Measurements from ENCODE around the gene IL22RA1. TPM values are rescaled to one million over a fixed set of nuclear protein-coding genes. Genes with fewer than 3 reads are reported as not detected.

IL22RA1 gene
- total RNA-seq, 2 experiments from 2014 or later: 0.11 TPM; not detected in 1

GRCh38 chr1:24157918-24158481, 15.1 kb upstream of the IL22RA1 start:
- ATAC-seq (ENCODE audit: low read depth) (no peak), DNase-seq (no peak)
- H3K9me3 Mint-ChIP-seq: no peaks in the 10 kb centered on the region
- POLR2A ChIA-PET: interaction anchor here (0.6 kb wide), 1 partner anchor 324 kb away, joined by 3 read pairs; no protein-coding TSS in a partner anchor
- no peak overlapping the region for H3K4me3 Mint-ChIP-seq
- peaks cover 1% of the 10 kb centered on the region for H3K36me3 Mint-ChIP-seq
- no peaks in the 10 kb centered on the region for H3K27me3 Mint-ChIP-seq
- H3K4me1 Mint-ChIP-seq: peaks cover 5% of the 10 kb centered on the region
- H3K27ac Mint-ChIP-seq: no peak overlapping the region

GRCh38 chr1:24156542-24157260, 13.8 kb upstream of the IL22RA1 start:
- no peak overlapping the region for H3K27ac Mint-ChIP-seq
- H3K4me3 Mint-ChIP-seq: no peak overlapping the region
- H3K27me3 Mint-ChIP-seq: peaks cover 8% of the 10 kb centered on the region
- H3K9me3 Mint-ChIP-seq: no peaks in the 10 kb centered on the region
- no peaks in the 10 kb centered on the region for H3K4me1 Mint-ChIP-seq
- POLR2A ChIA-PET: no interaction called here
- no peaks in the 10 kb centered on the region for H3K36me3 Mint-ChIP-seq
- DNase-seq (no peak), ATAC-seq (ENCODE audit: low read depth) (no peak)

- Mint-ChIP-seq H3K36me3 (no peaks in the 10 kb centered on the region), H3K27me3 (peaks cover 20% of the 10 kb centered on the region), H3K9me3 (no peaks in the 10 kb centered on the region), H3K27ac (no peak overlapping the region), H3K4me3 (no peak overlapping the region), H3K4me1 (peaks cover 13% of the 10 kb centered on the region)
- DNase-seq (no peak), ATAC-seq (ENCODE audit: low read depth) (no peak)
- POLR2A ChIA-PET: interaction anchor here (0.6 kb wide), 2 partner anchors 214 to 419 kb away, joined by 5 to 10 read pairs; no protein-coding TSS in a partner anchor
Observed at GRCh38 chr1:24155011-24155782, 12.3 kb upstream of the IL22RA1 start.

GRCh38 chr1:24154215-24154614, 11.3 kb upstream of the IL22RA1 start:
- H3K36me3 Mint-ChIP-seq: no peaks in the 10 kb centered on the region
- no peak for ATAC-seq (ENCODE audit: low read depth)
- no peak overlapping the region for H3K27ac Mint-ChIP-seq
- H3K27me3 Mint-ChIP-seq: peaks cover 26% of the 10 kb centered on the region
- no peaks in the 10 kb centered on the region for H3K9me3 Mint-ChIP-seq
- POLR2A ChIA-PET: interaction anchor here (0.6 kb wide), 1 partner anchor 213 kb away, joined by 10 read pairs; no protein-coding TSS in a partner anchor
- DNase-seq: no peak
- H3K4me1 Mint-ChIP-seq: peaks cover 16% of the 10 kb centered on the region
- no peak overlapping the region for H3K4me3 Mint-ChIP-seq

GRCh38 chr1:24152631-24153494, 9.9 kb upstream of the IL22RA1 start:
- Mint-ChIP-seq H3K9me3 (no peaks in the 10 kb centered on the region), H3K36me3 (no peaks in the 10 kb centered on the region), H3K27ac (no peak overlapping the region), H3K4me3 (no peak overlapping the region), H3K4me1 (peaks cover 16% of the 10 kb centered on the region), H3K27me3 (peaks cover 32% of the 10 kb centered on the region)
- ATAC-seq (ENCODE audit: low read depth) (no peak), DNase-seq (no peak)
- POLR2A ChIA-PET: interaction anchor here (0.6 to 0.7 kb wide), 2 partner anchors 48 to 262 kb away, joined by 3 read pairs; no protein-coding TSS in a partner anchor

GRCh38 chr1:24151175-24151533, 8.2 kb upstream of the IL22RA1 start:
- Mint-ChIP-seq H3K4me3 (peak overlapping the region; percentile 56), H3K27me3 (peaks cover 37% of the 10 kb centered on the region), H3K36me3 (no peaks in the 10 kb centered on the region), H3K27ac (no peak overlapping the region), H3K9me3 (no peaks in the 10 kb centered on the region), H3K4me1 (peaks cover 16% of the 10 kb centered on the region)
- POLR2A ChIA-PET: no interaction called here
- no peak for DNase-seq
- no peak for ATAC-seq (ENCODE audit: low read depth)

- peak; percentile 92 for DNase-seq
- POLR2A ChIA-PET: interaction anchor here (0.9 to 1.2 kb wide), 4 partner anchors 35 to 242 kb away, joined by 3 to 6 read pairs (median 4); partner anchors contain the start of gene PNRC2
- ATAC-seq (ENCODE audit: low read depth): peak; percentile 94
- H3K36me3 Mint-ChIP-seq: no peaks in the 10 kb centered on the region
- H3K4me3 Mint-ChIP-seq: peak overlapping the region; percentile 56
- H3K27ac Mint-ChIP-seq: peak overlapping the region; percentile 11
- peaks cover 39% of the 10 kb centered on the region for H3K27me3 Mint-ChIP-seq
- H3K4me1 Mint-ChIP-seq: peaks cover 16% of the 10 kb centered on the region
- H3K9me3 Mint-ChIP-seq: no peaks in the 10 kb centered on the region
Observed at GRCh38 chr1:24150234-24151174, 7.6 kb upstream of the IL22RA1 start.

- no peaks in the 10 kb centered on the region for H3K9me3 Mint-ChIP-seq
- DNase-seq (no peak), ATAC-seq (ENCODE audit: low read depth) (no peak)
- no peak overlapping the region for H3K4me3 Mint-ChIP-seq
- POLR2A ChIA-PET: interaction anchor here (0.5 to 1.2 kb wide), 5 partner anchors 35 to 311 kb away, joined by 3 to 6 read pairs (median 3); partner anchors contain the start of gene PNRC2
- no peak overlapping the region for H3K27ac Mint-ChIP-seq
- H3K27me3 Mint-ChIP-seq: peaks cover 39% of the 10 kb centered on the region
- no peaks in the 10 kb centered on the region for H3K36me3 Mint-ChIP-seq
- peaks cover 16% of the 10 kb centered on the region for H3K4me1 Mint-ChIP-seq
Observed at GRCh38 chr1:24149866-24150233, 6.9 kb upstream of the IL22RA1 start.

- DNase-seq: no peak
- ATAC-seq (ENCODE audit: low read depth): no peak
- H3K9me3 Mint-ChIP-seq: no peaks in the 10 kb centered on the region
- no peak overlapping the region for H3K4me3 Mint-ChIP-seq
- POLR2A ChIA-PET: no interaction called here
- no peaks in the 10 kb centered on the region for H3K36me3 Mint-ChIP-seq
- peaks cover 16% of the 10 kb centered on the region for H3K4me1 Mint-ChIP-seq
- peaks cover 41% of the 10 kb centered on the region for H3K27me3 Mint-ChIP-seq
- H3K27ac Mint-ChIP-seq: no peak overlapping the region
Observed at GRCh38 chr1:24147816-24148215, 4.9 kb upstream of the IL22RA1 start.

- Mint-ChIP-seq H3K27ac (no peak overlapping the region), H3K36me3 (no peaks in the 10 kb centered on the region), H3K4me3 (no peak overlapping the region), H3K4me1 (peaks cover 16% of the 10 kb centered on the region), H3K27me3 (peaks cover 38% of the 10 kb centered on the region), H3K9me3 (no peaks in the 10 kb centered on the region)
- no peak for DNase-seq
- POLR2A ChIA-PET: no interaction called here
- ATAC-seq (ENCODE audit: low read depth): no peak
Observed at GRCh38 chr1:24147194-24147593, 4.3 kb upstream of the IL22RA1 start.

GRCh38 chr1:24141311-24141997, 1.5 kb downstream of the IL22RA1 start:
- no peak for ATAC-seq (ENCODE audit: low read depth)
- H3K4me1 Mint-ChIP-seq: peaks cover 5% of the 10 kb centered on the region
- no peaks in the 10 kb centered on the region for H3K9me3 Mint-ChIP-seq
- POLR2A ChIA-PET: no interaction called here
- no peaks in the 10 kb centered on the region for H3K36me3 Mint-ChIP-seq
- no peak overlapping the region for H3K27ac Mint-ChIP-seq
- H3K4me3 Mint-ChIP-seq: no peak overlapping the region
- DNase-seq: no peak
- H3K27me3 Mint-ChIP-seq: peaks cover 7% of the 10 kb centered on the region

All from activated naive CD8-positive, alpha-beta T cell treated with anti-CD3 and anti-CD28 coated beads, Interleukin-2, amount 10 ng/mL, durations not matched to agents 7 days and 5 days (primary cell).